Measurements from ENCODE around the gene EXOC4.
A peak's percentile ranks its signal among the peaks of the same experiment; 100 is the strongest.

The EXOC4 gene

GRCh38 chr7:134016223-134016941, 763.5 kb downstream of the EXOC4 start:
- no peaks in the 10 kb centered on the region for H3K27me3 Mint-ChIP-seq
- DNase-seq, result no peak
- H3K4me1 Mint-ChIP-seq, result no peaks in the 10 kb centered on the region
- H3K9me3 Mint-ChIP-seq, result no peaks in the 10 kb centered on the region
- no peak overlapping the region for H3K27ac Mint-ChIP-seq
- no peak for ATAC-seq
- no peak overlapping the region for H3K4me3 Mint-ChIP-seq

- H3K27me3 Mint-ChIP-seq, result no peaks in the 10 kb centered on the region
- no peaks in the 10 kb centered on the region for H3K9me3 Mint-ChIP-seq
- H3K27ac Mint-ChIP-seq, result no peak overlapping the region
- no peak for ATAC-seq
- no peaks in the 10 kb centered on the region for H3K4me1 Mint-ChIP-seq
- no peak for DNase-seq
- no peak overlapping the region for H3K4me3 Mint-ChIP-seq
Measured at GRCh38 chr7:134016942-134017303, 764.0 kb downstream of the EXOC4 start.

GRCh38 chr7:134018306-134018705, 765.4 kb downstream of the EXOC4 start:
- ATAC-seq (no peak), DNase-seq (no peak)
- no peak overlapping the region for H3K27ac Mint-ChIP-seq
- no peaks in the 10 kb centered on the region for H3K27me3 Mint-ChIP-seq
- H3K4me3 Mint-ChIP-seq, result no peak overlapping the region
- no peaks in the 10 kb centered on the region for H3K9me3 Mint-ChIP-seq
- no peaks in the 10 kb centered on the region for H3K4me1 Mint-ChIP-seq

- Mint-ChIP-seq H3K27ac (no peak overlapping the region), H3K9me3 (no peaks in the 10 kb centered on the region), H3K27me3 (no peaks in the 10 kb centered on the region), H3K4me3 (no peak overlapping the region), H3K4me1 (no peaks in the 10 kb centered on the region)
- ATAC-seq (no peak), DNase-seq (no peak)
Measured at GRCh38 chr7:134019251-134019650, 766.4 kb downstream of the EXOC4 start.

- DNase-seq (no peak), ATAC-seq (no peak)
- H3K27me3 Mint-ChIP-seq, result no peaks in the 10 kb centered on the region
- H3K9me3 Mint-ChIP-seq, result no peaks in the 10 kb centered on the region
- H3K27ac Mint-ChIP-seq, result no peak overlapping the region
- no peak overlapping the region for H3K4me3 Mint-ChIP-seq
- H3K4me1 Mint-ChIP-seq, result no peaks in the 10 kb centered on the region
Measured at GRCh38 chr7:134021836-134022235, 769.0 kb downstream of the EXOC4 start.

GRCh38 chr7:134022286-134022911, 769.5 kb downstream of the EXOC4 start:
- DNase-seq, result no peak
- Mint-ChIP-seq H3K9me3 (no peaks in the 10 kb centered on the region), H3K4me3 (no peak overlapping the region), H3K27ac (peak overlapping the region in 1 of 2 donors; percentile 75), H3K4me1 (no peaks in the 10 kb centered on the region), H3K27me3 (no peaks in the 10 kb centered on the region)
- no peak for ATAC-seq

GRCh38 chr7:134024739-134025138, 771.9 kb downstream of the EXOC4 start:
- no peak overlapping the region for H3K4me3 Mint-ChIP-seq
- DNase-seq, result no peak
- ATAC-seq, result no peak
- no peaks in the 10 kb centered on the region for H3K27me3 Mint-ChIP-seq
- no peaks in the 10 kb centered on the region for H3K9me3 Mint-ChIP-seq
- no peak overlapping the region for H3K27ac Mint-ChIP-seq
- no peaks in the 10 kb centered on the region for H3K4me1 Mint-ChIP-seq

GRCh38 chr7:134028853-134029252, 776.0 kb downstream of the EXOC4 start:
- H3K9me3 Mint-ChIP-seq, result no peaks in the 10 kb centered on the region
- H3K27ac Mint-ChIP-seq, result no peak overlapping the region
- H3K4me3 Mint-ChIP-seq, result no peak overlapping the region
- no peak for DNase-seq
- H3K4me1 Mint-ChIP-seq, result peaks cover 10% of the 10 kb centered on the region
- no peaks in the 10 kb centered on the region for H3K27me3 Mint-ChIP-seq
- no peak for ATAC-seq

GRCh38 chr7:134029743-134030142, 776.9 kb downstream of the EXOC4 start:
- DNase-seq, result no peak
- peak overlapping the region in 1 of 2 donors; percentile 21 for H3K27ac Mint-ChIP-seq
- H3K4me1 Mint-ChIP-seq, result peaks cover 10% of the 10 kb centered on the region
- H3K27me3 Mint-ChIP-seq, result no peaks in the 10 kb centered on the region
- H3K9me3 Mint-ChIP-seq, result no peaks in the 10 kb centered on the region
- no peak for ATAC-seq
- no peak overlapping the region for H3K4me3 Mint-ChIP-seq

GRCh38 chr7:134030460-134030865, 777.6 kb downstream of the EXOC4 start:
- H3K27me3 Mint-ChIP-seq, result no peaks in the 10 kb centered on the region
- H3K4me1 Mint-ChIP-seq, result peaks cover 10% of the 10 kb centered on the region
- H3K9me3 Mint-ChIP-seq, result no peaks in the 10 kb centered on the region
- H3K4me3 Mint-ChIP-seq, result no peak overlapping the region
- DNase-seq, result no peak
- H3K27ac Mint-ChIP-seq, result no peak overlapping the region
- ATAC-seq, result no peak

GRCh38 chr7:134031835-134032617, 779.1 kb downstream of the EXOC4 start:
- no peak for DNase-seq
- Mint-ChIP-seq H3K27ac (no peak overlapping the region), H3K27me3 (no peaks in the 10 kb centered on the region), H3K4me3 (no peak overlapping the region), H3K9me3 (no peaks in the 10 kb centered on the region), H3K4me1 (peaks cover 10% of the 10 kb centered on the region)
- peak; percentile 54 for ATAC-seq

GRCh38 chr7:134034652-134035051, 781.8 kb downstream of the EXOC4 start:
- Mint-ChIP-seq H3K27ac (no peak overlapping the region), H3K4me3 (no peak overlapping the region), H3K27me3 (no peaks in the 10 kb centered on the region), H3K9me3 (no peaks in the 10 kb centered on the region), H3K4me1 (peaks cover 10% of the 10 kb centered on the region)
- no peak for DNase-seq
- no peak for ATAC-seq

GRCh38 chr7:134037991-134038390, 785.1 kb downstream of the EXOC4 start:
- no peak overlapping the region for H3K27ac Mint-ChIP-seq
- no peaks in the 10 kb centered on the region for H3K27me3 Mint-ChIP-seq
- DNase-seq, result no peak
- no peak overlapping the region for H3K4me3 Mint-ChIP-seq
- no peaks in the 10 kb centered on the region for H3K4me1 Mint-ChIP-seq
- H3K9me3 Mint-ChIP-seq, result no peaks in the 10 kb centered on the region
- no peak for ATAC-seq

- no peaks in the 10 kb centered on the region for H3K4me1 Mint-ChIP-seq
- ATAC-seq (no peak), DNase-seq (no peak)
- H3K27ac Mint-ChIP-seq, result peak overlapping the region in 1 of 2 donors; percentile 27
- H3K27me3 Mint-ChIP-seq, result no peaks in the 10 kb centered on the region
- H3K9me3 Mint-ChIP-seq, result no peaks in the 10 kb centered on the region
- H3K4me3 Mint-ChIP-seq, result no peak overlapping the region
Measured at GRCh38 chr7:134040988-134041387, 788.1 kb downstream of the EXOC4 start.

- no peaks in the 10 kb centered on the region for H3K27me3 Mint-ChIP-seq
- no peak overlapping the region for H3K4me3 Mint-ChIP-seq
- no peak for DNase-seq
- no peaks in the 10 kb centered on the region for H3K9me3 Mint-ChIP-seq
- H3K4me1 Mint-ChIP-seq, result no peaks in the 10 kb centered on the region
- H3K27ac Mint-ChIP-seq, result no peak overlapping the region
- no peak for ATAC-seq
Measured at GRCh38 chr7:134041477-134041876, 788.6 kb downstream of the EXOC4 start.

- H3K4me3 Mint-ChIP-seq, result no peak overlapping the region
- no peaks in the 10 kb centered on the region for H3K4me1 Mint-ChIP-seq
- H3K27me3 Mint-ChIP-seq, result no peaks in the 10 kb centered on the region
- H3K27ac Mint-ChIP-seq, result no peak overlapping the region
- ATAC-seq, result no peak
- no peak for DNase-seq
- no peaks in the 10 kb centered on the region for H3K9me3 Mint-ChIP-seq
Measured at GRCh38 chr7:134042307-134042706, 789.4 kb downstream of the EXOC4 start.

Data from stimulated activated naive CD8-positive, alpha-beta T cell treated with anti-CD3 and anti-CD28 coated beads, Interleukin-15, amount 100 ng/mL, for 72 hours (primary cell).